Fibroblast of lung (primary cell): ENCODE data around the gene GRK6. TPM values are rescaled to one million over a fixed set of nuclear protein-coding genes. Genes with fewer than 3 reads are reported as not detected.

Experiments
- DNase-seq, 2 donors: peaks; one replicate each; pipeline versions ENCODE4 v3.0.0 to v3.0.0-alpha.2; 2010; ENCODE audit warnings: low read depth in 2 of 2
- H2AFZ ChIP-seq: 2 replicates; pipeline ENCODE4 v1.5.1; 2012; ENCODE audit warnings: low read length, control low read depth, inconsistent platforms
- H3K27ac ChIP-seq: 2 replicates; pipeline ENCODE4 v1.5.1; 2011; ENCODE audit warnings: low read length, control low read depth; ENCODE audit not compliant: insufficient read depth
- H3K27me3 ChIP-seq: 2 replicates; pipeline ENCODE4 v1.5.1; 2011; ENCODE audit warnings: mild to moderate bottlenecking, low read length; ENCODE audit not compliant: control insufficient read depth, insufficient read depth
- H3K36me3 ChIP-seq: 2 replicates; pipeline ENCODE4 v1.5.1; 2011; ENCODE audit warnings: low read length; ENCODE audit not compliant: control insufficient read depth, insufficient read depth
- H3K4me1 ChIP-seq: 2 replicates; pipeline ENCODE4 v1.5.1; 2011; ENCODE audit warnings: low read length; ENCODE audit not compliant: control insufficient read depth, insufficient read depth; ENCODE audit errors: extremely low read depth
- H3K4me2 ChIP-seq: 2 replicates; pipeline ENCODE4 v1.5.1; 2011; ENCODE audit warnings: low read length, control low read depth; ENCODE audit not compliant: insufficient read depth; ENCODE audit errors: extremely low read depth
- H3K4me3 ChIP-seq, 4 experiments: fragments of 200-600 bp in 1 of 4; sonication (generic) in 1 of 4; replicated peaks in 1 of 4; 2 replicates each; pipeline ENCODE4 v1.5.1; 2011 to 2016; ENCODE audit warnings: low read length in 4 of 4, low read depth in 3 of 4, mild to moderate bottlenecking in 3 of 4, control low read depth in 2 of 4, inconsistent platforms in 1 of 4, mixed read lengths in 1 of 4; ENCODE audit not compliant: insufficient read depth in 1 of 4; ENCODE audit errors: control extremely low read depth in 1 of 4
- H3K79me2 ChIP-seq: 2 replicates; pipeline ENCODE4 v1.5.1; 2012; ENCODE audit warnings: mild to moderate bottlenecking, low read length, inconsistent platforms; ENCODE audit not compliant: control insufficient read depth, insufficient read depth
- H3K9ac ChIP-seq: 2 replicates; pipeline ENCODE4 v1.5.1; 2011; ENCODE audit warnings: mild to moderate bottlenecking, low read length, control low read depth; ENCODE audit not compliant: insufficient read depth
- H3K9me3 ChIP-seq: 2 replicates; pipeline ENCODE4 v1.5.1; 2012; ENCODE audit warnings: low read depth, low read length; ENCODE audit not compliant: control insufficient read depth, insufficient read depth
- H4K20me1 ChIP-seq: 2 replicates; pipeline ENCODE4 v1.5.1; 2011; ENCODE audit warnings: low read length; ENCODE audit not compliant: control insufficient read depth, insufficient read depth; ENCODE audit errors: extremely low read depth
- CTCF ChIP-seq, 2 donors: IDR thresholded peaks in 1 of 2; conservative IDR thresholded peaks in 1 of 2; 1 replicate in 1 of 2; 2 replicates in 1 of 2; pipeline ENCODE4 v1.5.1; 2011 to 2012; ENCODE audit warnings: low read length in 2 of 2, control low read depth in 1 of 2, inconsistent platforms in 1 of 2, low read depth in 1 of 2, mild to moderate bottlenecking in 1 of 2
- EZH2 ChIP-seq: IDR thresholded peaks from 2 replicates; pipeline ENCODE4 v1.5.1; 2012; ENCODE audit warnings: low read length, control low read depth, mild to moderate bottlenecking; ENCODE audit errors: missing control alignments
- polyA plus RNA-seq, 2 donors: library from polyadenylated mRNA; depleted of rRNA in 1 of 2; stranded (reverse) in 1 of 2; unstranded in 1 of 2; fragments of >200 nt; gene quantifications; 2 replicates each; pipeline ENCODE4 v1.2.1, GENCODE V29; 2011 to 2012; ENCODE audit warnings: missing spikeins in 1 of 2
- total RNA-seq: library from RNA; depleted of rRNA; stranded (reverse); fragments of >200 nt; gene quantifications from 2 replicates; pipeline ENCODE4 v1.2.1, GENCODE V29; 2014

GRK6 gene
- total and polyA plus RNA-seq, 2 donors (not counting 1 experiment from before 2014, with no cell fraction given) = 15.0 to 15.8 TPM

GRCh38 chr5:177433658-177434217 is 7.3 kb downstream of the GRK6 start:
- Histone ChIP-seq H3K9me3 (no peaks in the 10 kb centered on the region), H3K36me3 (peaks cover 30% of the 10 kb centered on the region), H3K79me2 (peaks cover 4% of the 10 kb centered on the region), H3K27me3 (no peaks in the 10 kb centered on the region), H3K4me1 (no peaks in the 10 kb centered on the region), H2AFZ (no peak overlapping the region), H3K9ac (no peak overlapping the region), H3K27ac (no peak overlapping the region), H4K20me1 (no peaks in the 10 kb centered on the region), H3K4me2 (no peak overlapping the region), H3K4me3 (no peak overlapping the region)
- TF ChIP-seq EZH2 (no peak), CTCF (conservative IDR thresholded peaks at IDR 0.05 in 1 of 2, IDR thresholded peaks at IDR 0.05 in 1 of 2; ENCODE audit: low read depth in 1 of 2, low read length in 2 of 2) (no peak)
- no peak for DNase-seq

- no peak for TF ChIP-seq CTCF (conservative IDR thresholded peaks at IDR 0.05 in 1 of 2, IDR thresholded peaks at IDR 0.05 in 1 of 2; ENCODE audit: low read depth in 1 of 2, low read length in 2 of 2)
- no peak for TF ChIP-seq EZH2
- Histone ChIP-seq H3K9ac (no peak overlapping the region), H3K27ac (no peak overlapping the region), H3K4me1 (no peaks in the 10 kb centered on the region), H3K36me3 (peaks cover 30% of the 10 kb centered on the region), H3K79me2 (peaks cover 2% of the 10 kb centered on the region), H3K9me3 (no peaks in the 10 kb centered on the region), H3K27me3 (no peaks in the 10 kb centered on the region), H4K20me1 (no peaks in the 10 kb centered on the region), H3K4me3 (no peak overlapping the region), H2AFZ (no peak overlapping the region), H3K4me2 (no peak overlapping the region)
- DNase-seq = no peak
Observed at GRCh38 chr5:177434437-177434836, 8.0 kb downstream of the GRK6 start.

- TF ChIP-seq CTCF (conservative IDR thresholded peaks at IDR 0.05 in 1 of 2, IDR thresholded peaks at IDR 0.05 in 1 of 2; ENCODE audit: low read depth in 1 of 2, low read length in 2 of 2) = no peak
- TF ChIP-seq EZH2 = no peak
- H3K4me2 ChIP-seq = no peak overlapping the region
- no peak overlapping the region for H3K4me3 ChIP-seq
- H3K36me3 ChIP-seq = peaks cover 29% of the 10 kb centered on the region
- H3K27me3 ChIP-seq = no peaks in the 10 kb centered on the region
- H3K27ac ChIP-seq = no peak overlapping the region
- no peaks in the 10 kb centered on the region for H4K20me1 ChIP-seq
- H3K4me1 ChIP-seq = no peaks in the 10 kb centered on the region
- no peaks in the 10 kb centered on the region for H3K9me3 ChIP-seq
- DNase-seq = no peak
- H3K9ac ChIP-seq = no peak overlapping the region
- no peaks in the 10 kb centered on the region for H3K79me2 ChIP-seq
- H2AFZ ChIP-seq = no peak overlapping the region
Observed at GRCh38 chr5:177434942-177435738, 8.7 kb downstream of the GRK6 start.
